Right renal cortex interstitium (tissue), 3 donors: ENCODE measurements around the gene NTSR1. TPM values are rescaled to one million over a fixed set of nuclear protein-coding genes. Genes with fewer than 3 reads are reported as not detected.

Source experiments
- DNase-seq, 3 donors: peaks; one replicate each; pipeline ENCODE4 v3.0.0-alpha.2; 2013; ENCODE audit warnings: low read depth in 3 of 3, low spot score in 2 of 3
- polyA plus RNA-seq, 3 donors: library from polyadenylated mRNA; unstranded; fragments of 120-200 nt; gene quantifications; one replicate each; pipeline ENCODE4 v1.2.1, GENCODE V29; 2013; ENCODE audit not compliant: insufficient read length in 3 of 3

The NTSR1 gene
- polyA plus RNA-seq, 3 donors = 0.96 to 1.2 (median 1.0) TPM

DNA sequence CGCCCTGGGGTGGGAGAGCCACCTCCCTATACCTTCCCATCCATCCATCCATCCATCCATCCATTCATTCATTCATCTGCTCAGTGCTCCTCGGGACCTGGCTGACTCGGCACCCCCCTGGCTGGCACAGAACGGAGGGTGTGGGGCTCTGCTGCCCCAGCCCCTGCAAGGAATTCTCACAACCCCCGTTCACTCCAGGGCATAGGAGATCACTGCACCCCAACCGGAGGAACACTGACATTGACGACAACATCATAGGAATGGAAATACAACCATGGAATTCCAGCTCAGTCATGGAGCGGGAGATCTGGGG, 59.6 kb downstream of the NTSR1 start:
- no peak for DNase-seq

- DNase-seq = no peak
These were observed 60.1 kb downstream of the NTSR1 start for GRCh38 chr20:62768551-62769287.

GRCh38 chr20:62769346-62770071, 60.9 kb downstream of the NTSR1 start:
- DNase-seq = no peak

DNA sequence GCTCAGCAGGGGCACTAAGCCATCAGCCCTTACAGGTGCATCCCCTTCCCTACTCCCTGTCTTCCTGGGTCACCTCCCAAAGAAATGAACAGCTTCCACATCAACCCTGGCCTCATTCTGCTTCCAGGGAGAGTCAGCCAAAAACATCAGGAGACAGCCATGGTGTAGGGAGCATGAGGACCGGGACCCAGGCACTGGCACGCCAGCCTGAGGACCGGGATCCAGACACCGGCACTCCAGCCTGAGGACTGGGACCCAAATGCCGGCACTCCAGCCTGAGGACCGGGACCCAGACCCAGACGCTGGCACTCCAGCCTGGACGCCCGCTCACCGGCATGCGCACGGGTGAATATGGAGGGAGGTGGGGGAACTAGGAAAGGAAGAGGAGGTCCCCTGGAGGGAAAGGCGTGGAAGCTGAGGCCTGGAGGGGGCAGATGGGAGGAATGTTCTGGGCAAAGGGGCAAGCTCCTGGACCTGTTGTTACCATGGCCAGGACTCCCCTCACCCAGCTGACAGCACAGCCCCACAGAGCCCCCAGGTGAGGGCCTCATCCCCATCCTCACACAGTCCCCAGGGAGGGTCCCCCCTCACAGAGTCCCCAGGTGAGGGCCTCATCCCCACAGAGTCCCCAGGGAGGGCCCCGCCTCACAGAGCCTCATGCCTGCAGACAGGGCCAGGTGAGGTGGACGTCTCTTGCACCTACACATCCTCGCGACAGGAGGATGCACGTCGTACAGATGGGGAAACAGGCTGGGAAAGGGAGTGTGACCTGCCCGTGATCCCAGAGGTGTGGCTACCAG, 61.7 kb downstream of the NTSR1 start:
- no peak for DNase-seq

- DNase-seq = no peak
These were observed 62.3 kb downstream of the NTSR1 start for GRCh38 chr20:62770916-62771315.

GRCh38 chr20:62771396-62772102, 62.9 kb downstream of the NTSR1 start:
- DNase-seq = no peak

GRCh38 chr20:62772103-62772611, 63.5 kb downstream of the NTSR1 start:
- no peak for DNase-seq

DNA sequence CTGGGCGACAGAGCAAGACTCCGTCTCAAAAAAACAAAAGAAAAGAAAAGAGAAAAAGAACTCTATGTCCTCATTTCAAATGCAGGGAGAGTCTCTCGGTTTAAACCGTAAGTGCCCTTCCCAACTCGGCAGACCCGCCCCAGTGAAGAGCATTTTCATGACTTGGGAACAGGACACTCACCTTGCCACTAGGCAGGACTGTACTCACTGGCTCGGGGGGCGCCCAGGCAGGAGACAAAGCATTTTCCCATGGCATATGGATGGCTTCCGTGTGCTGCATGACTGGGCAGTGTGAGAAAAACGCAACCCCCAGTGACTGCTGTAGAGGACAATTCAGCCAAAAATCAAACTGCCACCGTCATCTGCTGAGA, 64.0 kb downstream of the NTSR1 start:
- DNase-seq = no peak

- no peak for DNase-seq
These were observed 64.6 kb downstream of the NTSR1 start for GRCh38 chr20:62772990-62773844.

DNA sequence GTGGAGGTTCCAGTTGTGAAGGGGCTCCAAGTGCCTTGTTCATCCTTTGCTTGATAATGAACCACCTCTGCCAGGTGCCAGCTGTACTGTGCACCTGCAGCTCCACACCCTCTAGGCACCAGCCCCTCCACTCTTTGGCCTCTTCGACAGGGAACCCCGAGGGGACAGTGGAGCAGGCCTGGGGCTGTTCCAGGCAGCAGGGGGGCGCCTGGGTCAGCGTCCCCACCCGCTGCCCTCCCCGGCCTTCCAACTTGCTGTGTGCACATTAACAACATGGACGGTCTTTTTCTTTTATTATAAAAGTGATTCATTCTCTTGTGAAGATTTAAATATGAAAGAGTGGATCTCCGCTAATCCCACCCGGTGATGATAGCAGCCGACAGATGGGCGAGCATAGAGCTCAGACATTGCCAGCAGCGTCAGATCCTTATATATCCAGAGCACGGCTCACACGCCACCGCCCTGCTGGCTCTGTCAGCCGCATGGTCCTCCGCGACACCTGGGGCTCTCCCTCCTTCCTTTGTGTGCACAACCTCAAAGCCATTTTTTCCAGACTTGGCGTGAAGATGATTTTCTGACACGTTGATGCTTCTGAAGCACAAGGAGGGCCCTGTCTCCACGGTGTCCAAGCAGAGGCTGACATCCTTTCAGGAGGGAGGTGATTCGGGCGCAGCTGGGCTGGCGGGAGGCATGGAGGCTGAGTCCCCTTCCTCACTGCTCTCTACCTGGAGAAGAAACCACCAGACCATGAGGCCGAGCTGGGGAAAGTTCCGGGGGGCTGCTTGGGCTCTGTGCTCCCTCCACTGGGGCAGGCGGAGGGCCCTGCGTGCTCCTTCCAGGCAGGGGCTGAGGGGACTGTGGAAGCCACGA, 65.4 kb downstream of the NTSR1 start:
- no peak for DNase-seq

DNA sequence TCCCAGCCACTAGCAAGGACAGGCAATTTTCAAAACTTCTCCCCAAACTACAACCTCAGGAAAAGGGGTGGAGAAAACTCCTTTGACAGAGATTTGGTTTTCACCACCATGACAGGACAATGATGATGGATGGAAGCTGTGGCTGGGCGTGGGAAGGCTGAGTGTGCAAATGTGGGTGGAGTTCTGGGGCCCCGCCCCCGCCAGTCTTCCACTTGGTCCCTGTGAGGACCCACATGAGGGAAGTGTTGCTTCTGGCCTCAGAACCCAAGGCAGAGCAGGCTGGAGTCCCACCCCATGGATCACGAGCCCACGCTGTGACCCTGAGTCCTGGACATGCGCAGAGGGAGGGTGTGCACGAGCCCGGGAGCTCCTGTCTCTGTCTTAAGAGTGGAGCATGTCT, 66.1 kb downstream of the NTSR1 start:
- no peak for DNase-seq

DNA sequence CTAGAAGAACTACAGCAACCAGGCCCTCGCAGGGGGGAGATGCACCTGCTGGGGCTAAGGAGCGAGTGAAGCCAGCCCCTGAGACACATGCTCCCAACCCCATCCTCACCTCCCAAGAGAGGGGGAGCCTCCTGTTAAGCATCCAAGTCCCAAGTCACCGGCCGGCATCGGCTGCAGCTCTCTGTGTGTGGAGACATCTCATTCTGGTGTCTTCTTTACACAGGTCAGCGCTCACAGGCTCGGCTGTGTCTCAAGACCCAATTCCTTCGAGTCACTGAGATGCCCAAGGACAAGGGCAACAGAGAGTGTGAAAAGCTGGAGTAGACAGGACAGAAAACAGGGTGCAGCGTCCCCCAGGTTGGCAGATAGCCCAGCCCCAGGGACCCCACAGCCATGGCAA, 66.6 kb downstream of the NTSR1 start:
- no peak for DNase-seq

DNA sequence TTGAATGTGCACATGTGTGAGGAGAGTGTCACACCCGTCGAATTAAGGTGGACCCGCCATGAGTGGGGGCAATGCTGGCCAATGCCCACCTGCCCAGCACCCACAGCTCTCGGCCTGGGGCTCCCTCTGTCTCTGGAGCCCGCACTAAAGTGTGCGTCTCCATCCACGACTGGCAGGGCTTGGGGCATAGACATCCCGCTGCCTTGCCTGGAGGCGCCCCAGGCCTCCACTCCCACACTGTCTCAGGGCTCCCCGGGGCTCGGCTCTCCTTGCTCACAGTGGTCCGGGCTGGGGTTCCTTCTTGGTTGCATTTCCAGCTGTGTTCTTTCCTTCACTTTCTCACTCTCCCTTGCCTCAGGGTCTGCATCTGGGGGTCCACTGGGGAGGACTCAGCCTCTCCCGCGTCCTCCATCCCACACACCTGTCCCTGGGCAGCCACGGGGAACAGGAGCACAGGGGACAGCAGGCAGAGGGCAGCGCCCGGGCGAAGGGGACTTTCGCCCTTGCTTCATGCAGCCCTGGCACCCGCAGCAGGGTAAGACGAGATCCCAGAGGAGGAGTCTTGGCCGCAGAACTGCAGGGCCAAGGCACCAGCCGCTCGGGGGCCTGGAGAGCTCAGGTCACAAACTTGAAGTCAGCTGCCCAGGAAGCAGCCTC, 67.5 kb downstream of the NTSR1 start:
- no peak for DNase-seq

GRCh38 chr20:62776692-62777527, 68.3 kb downstream of the NTSR1 start:
- no peak for DNase-seq

- no peak for DNase-seq
These were observed 68.8 kb downstream of the NTSR1 start for GRCh38 chr20:62777528-62777830.

DNA sequence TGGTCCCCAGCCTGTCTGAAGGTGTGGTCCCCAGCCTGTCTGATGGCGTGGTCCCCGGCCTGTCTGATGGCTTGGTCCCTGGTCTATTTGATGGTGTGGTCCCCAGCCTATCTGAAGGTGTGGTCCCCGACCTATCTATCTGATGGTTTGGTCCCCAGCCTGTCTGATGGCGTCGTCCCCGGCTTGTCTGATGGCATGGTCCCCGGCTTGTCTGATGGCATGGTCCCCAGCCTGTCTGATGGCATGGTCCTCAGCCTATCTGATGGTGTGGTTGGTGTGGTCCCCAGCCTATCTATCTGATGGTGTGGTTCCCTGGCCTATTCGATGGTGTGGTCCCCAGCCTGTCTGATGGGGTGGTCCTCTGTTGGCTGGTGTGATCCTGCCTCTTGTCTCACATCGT, 69.4 kb downstream of the NTSR1 start:
- no peak for DNase-seq

DNA sequence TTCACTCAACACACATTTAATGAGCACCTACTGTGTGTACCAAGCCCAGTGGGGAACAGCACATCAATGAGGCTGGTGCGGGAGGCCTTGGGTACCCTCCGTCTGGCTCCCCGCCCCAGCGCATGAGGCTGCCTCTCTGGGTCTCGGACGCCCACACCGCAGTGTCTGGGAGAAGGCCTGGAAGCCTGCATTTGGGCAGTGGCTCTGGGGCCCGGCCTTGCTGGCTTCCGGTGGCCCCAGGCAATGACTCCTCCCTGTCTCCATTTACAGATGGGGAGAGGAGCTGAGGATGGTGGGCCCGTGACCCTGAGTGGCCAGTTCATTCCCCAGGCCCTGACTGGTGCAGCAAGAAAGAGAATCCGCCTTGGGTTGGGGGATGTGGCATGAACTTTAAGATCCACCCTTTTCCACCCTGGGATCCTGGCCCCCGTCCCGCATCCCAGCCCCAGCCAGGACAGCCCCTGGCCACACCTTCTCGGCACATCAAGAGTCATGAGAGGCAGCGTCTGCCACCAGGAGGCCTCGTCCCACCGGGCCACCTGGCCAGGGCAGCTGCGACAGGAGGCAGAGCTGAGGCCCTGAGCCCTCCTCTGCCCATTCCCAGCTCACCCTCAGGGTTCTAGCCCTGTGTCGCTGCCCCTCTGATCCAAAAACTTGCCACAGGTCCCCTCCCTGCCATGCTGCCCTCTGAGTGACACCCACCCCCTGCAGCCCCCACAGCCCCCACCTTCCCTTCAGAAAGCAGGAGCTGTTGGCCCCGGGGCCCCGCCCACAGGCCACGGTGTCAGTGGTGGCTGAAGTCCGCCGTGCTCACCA, 70.2 kb downstream of the NTSR1 start:
- no peak for DNase-seq
